HCT116 (cell line): ENCODE results near the gene PLA2G4B.

Experiments used
- EGR1 ChIP-seq: IDR thresholded peaks from 2 replicates; pipeline ENCODE4 v1.6.1; 2012; ENCODE audit warnings: low read depth
- EZH2phosphoT487 ChIP-seq: fragments of 200-600 bp; IDR thresholded peaks from 2 replicates; pipeline ENCODE4 v1.6.1; 2018; ENCODE audit warnings: antibody characterized with exemption, borderline replicate concordance
- FOSL1 ChIP-seq: IDR thresholded peaks from 2 replicates; pipeline ENCODE4 v1.6.1; 2012; ENCODE audit warnings: low read depth
- POLR2A ChIP-seq: IDR thresholded peaks from 2 replicates; pipeline ENCODE4 v1.7.0; 2011; ENCODE audit warnings: borderline replicate concordance; ENCODE audit not compliant: insufficient read depth, insufficient read length; ENCODE audit errors: extremely low read depth
- POLR2AphosphoS5 ChIP-seq: IDR thresholded peaks from 2 replicates; pipeline ENCODE4 v1.6.1; 2011; ENCODE audit warnings: mild to moderate bottlenecking, low read depth, low read length, moderate library complexity
- RAD21 ChIP-seq: IDR thresholded peaks from 2 replicates; pipeline ENCODE4 v1.6.1; 2012; ENCODE audit warnings: low read depth, mild to moderate bottlenecking
- REST ChIP-seq: IDR thresholded peaks from 2 replicates; pipeline ENCODE4 v1.6.1; 2012; ENCODE audit warnings: low read depth
- SP1 ChIP-seq: IDR thresholded peaks from 2 replicates; pipeline ENCODE4 v1.6.1; 2012; ENCODE audit warnings: low read depth
- TCF7L2 ChIP-seq: IDR thresholded peaks from 2 replicates; pipeline ENCODE4 v1.7.0; 2011; ENCODE audit warnings: borderline replicate concordance, inconsistent platforms; ENCODE audit not compliant: insufficient read depth, insufficient read length; ENCODE audit errors: extremely low read depth
- YY1 ChIP-seq: IDR thresholded peaks from 2 replicates; pipeline ENCODE4 v1.6.1; 2011; ENCODE audit warnings: low read length, low read depth, moderate library complexity, mild to moderate bottlenecking; ENCODE audit not compliant: insufficient replicate concordance; ENCODE audit errors: extremely low read depth
- ZNF274 ChIP-seq: fragments of 200-500 bp; sonication (Bioruptor generic); IDR thresholded peaks from 2 replicates; pipeline ENCODE4 v1.6.1; 2014; ENCODE audit warnings: mild to moderate bottlenecking, low read depth, low read length, inconsistent platforms
- TF ChIP-seq, protein P1 (sequence below), 3 experiments: fragments of 200-600 bp in 1 of 3; sonication (generic) in 1 of 3; IDR thresholded peaks in 2 of 3; conservative IDR thresholded peaks in 1 of 3; 2 replicates each; pipeline ENCODE4 v1.5.1; 2012 to 2017; ENCODE audit warnings: low read depth in 2 of 3, low read length in 2 of 3, antibody characterized with exemption in 1 of 3, borderline replicate concordance in 1 of 3, control low read depth in 1 of 3, mild to moderate bottlenecking in 1 of 3, mixed read lengths in 1 of 3, mixed run types in 1 of 3, moderate library complexity in 1 of 3; ENCODE audit not compliant: insufficient read depth in 1 of 3
- TF ChIP-seq, protein P2 (sequence below): IDR thresholded peaks from 2 replicates; pipeline ENCODE4 v1.6.1; 2011; ENCODE audit warnings: mild to moderate bottlenecking, low read length, moderate library complexity; ENCODE audit not compliant: insufficient replicate concordance; ENCODE audit errors: extremely low read depth

- no peak for TF ChIP-seq POLR2A
- TF ChIP-seq, protein P1, sequence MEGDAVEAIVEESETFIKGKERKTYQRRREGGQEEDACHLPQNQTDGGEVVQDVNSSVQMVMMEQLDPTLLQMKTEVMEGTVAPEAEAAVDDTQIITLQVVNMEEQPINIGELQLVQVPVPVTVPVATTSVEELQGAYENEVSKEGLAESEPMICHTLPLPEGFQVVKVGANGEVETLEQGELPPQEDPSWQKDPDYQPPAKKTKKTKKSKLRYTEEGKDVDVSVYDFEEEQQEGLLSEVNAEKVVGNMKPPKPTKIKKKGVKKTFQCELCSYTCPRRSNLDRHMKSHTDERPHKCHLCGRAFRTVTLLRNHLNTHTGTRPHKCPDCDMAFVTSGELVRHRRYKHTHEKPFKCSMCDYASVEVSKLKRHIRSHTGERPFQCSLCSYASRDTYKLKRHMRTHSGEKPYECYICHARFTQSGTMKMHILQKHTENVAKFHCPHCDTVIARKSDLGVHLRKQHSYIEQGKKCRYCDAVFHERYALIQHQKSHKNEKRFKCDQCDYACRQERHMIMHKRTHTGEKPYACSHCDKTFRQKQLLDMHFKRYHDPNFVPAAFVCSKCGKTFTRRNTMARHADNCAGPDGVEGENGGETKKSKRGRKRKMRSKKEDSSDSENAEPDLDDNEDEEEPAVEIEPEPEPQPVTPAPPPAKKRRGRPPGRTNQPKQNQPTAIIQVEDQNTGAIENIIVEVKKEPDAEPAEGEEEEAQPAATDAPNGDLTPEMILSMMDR (IDR thresholded peaks at IDR 0.05 in 2 of 3, conservative IDR thresholded peaks at IDR 0.05 in 1 of 3; ENCODE audit: borderline replicate concordance in 1 of 3, insufficient read depth in 1 of 3, low read depth in 2 of 3, low read length in 2 of 3), result no peak
- TF ChIP-seq TCF7L2, result no peak
- no peak for TF ChIP-seq YY1
- TF ChIP-seq POLR2AphosphoS5, result no peak
- TF ChIP-seq FOSL1, result no peak
- TF ChIP-seq REST, result no peak
- no peak for TF ChIP-seq SP1
- TF ChIP-seq, protein P2, sequence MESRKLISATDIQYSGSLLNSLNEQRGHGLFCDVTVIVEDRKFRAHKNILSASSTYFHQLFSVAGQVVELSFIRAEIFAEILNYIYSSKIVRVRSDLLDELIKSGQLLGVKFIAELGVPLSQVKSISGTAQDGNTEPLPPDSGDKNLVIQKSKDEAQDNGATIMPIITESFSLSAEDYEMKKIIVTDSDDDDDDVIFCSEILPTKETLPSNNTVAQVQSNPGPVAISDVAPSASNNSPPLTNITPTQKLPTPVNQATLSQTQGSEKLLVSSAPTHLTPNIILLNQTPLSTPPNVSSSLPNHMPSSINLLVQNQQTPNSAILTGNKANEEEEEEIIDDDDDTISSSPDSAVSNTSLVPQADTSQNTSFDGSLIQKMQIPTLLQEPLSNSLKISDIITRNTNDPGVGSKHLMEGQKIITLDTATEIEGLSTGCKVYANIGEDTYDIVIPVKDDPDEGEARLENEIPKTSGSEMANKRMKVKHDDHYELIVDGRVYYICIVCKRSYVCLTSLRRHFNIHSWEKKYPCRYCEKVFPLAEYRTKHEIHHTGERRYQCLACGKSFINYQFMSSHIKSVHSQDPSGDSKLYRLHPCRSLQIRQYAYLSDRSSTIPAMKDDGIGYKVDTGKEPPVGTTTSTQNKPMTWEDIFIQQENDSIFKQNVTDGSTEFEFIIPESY, result no peak
- TF ChIP-seq EZH2phosphoT487, result no peak
- TF ChIP-seq RAD21, result no peak
- no peak for TF ChIP-seq ZNF274
- TF ChIP-seq EGR1, result no peak
These were observed 46.7 kb downstream of the PLA2G4B start for GRCh38 chr15:41885321-41885720.
